Upper lobe of left lung (tissue), 6 donors: ENCODE results near the gene DLX5. TPM values are rescaled to one million over a fixed set of nuclear protein-coding genes. Genes with fewer than 3 reads are reported as not detected.

ENCODE experiments used
- ATAC-seq, 2 donors: fragments of 200-7000 bp; cut with Tn5 transposase; one replicate each; pipeline ENCODE4 v1.9.1; 2022; ENCODE audit warnings: mild to moderate bottlenecking in 2 of 2, moderate library complexity in 2 of 2; ENCODE audit not compliant: low FRiP score in 2 of 2
- DNase-seq, 2 donors: peaks; one replicate each; pipeline ENCODE4 v3.0.0-alpha.2; 2019 to 2020
- H3K27ac ChIP-seq, 4 donors: fragments of 200-600 bp; sonication (generic); one replicate each; pipeline ENCODE4 v1.5.1; 2016 to 2019
- H3K27me3 ChIP-seq, 4 donors: fragments of 200-600 bp; sonication (generic); one replicate each; pipeline ENCODE4 v1.5.1; 2017 to 2019
- H3K36me3 ChIP-seq, 4 donors: fragments of 200-600 bp; sonication (generic); one replicate each; pipeline ENCODE4 v1.5.1; 2016 to 2019
- H3K4me1 ChIP-seq, 4 donors: fragments of 200-600 bp; sonication (generic); one replicate each; pipeline ENCODE4 v1.5.1; 2018 to 2019
- H3K4me3 ChIP-seq, 4 donors: fragments of 200-600 bp; sonication (generic); one replicate each; pipeline ENCODE4 v1.5.1; 2017 to 2019; ENCODE audit warnings: mild to moderate bottlenecking in 2 of 4, moderate library complexity in 1 of 4
- H3K9me3 ChIP-seq, 4 donors: fragments of 200-600 bp; sonication (generic); one replicate each; pipeline ENCODE4 v1.5.1; 2018 to 2019
- EP300 ChIP-seq, 4 donors: sonication (generic); formaldehyde crosslinking; IDR thresholded peaks; one replicate each; pipeline ENCODE4 v1.5.1; 2017; ENCODE audit warnings: antibody characterized with exemption in 4 of 4, control low read depth in 2 of 4
- POLR2A ChIP-seq, 4 donors: fragments of 450-650 bp; IDR thresholded peaks; one replicate each; pipeline ENCODE4 v1.5.1; 2016 to 2017; ENCODE audit warnings: antibody characterized with exemption in 4 of 4, mild to moderate bottlenecking in 2 of 4
- POLR2AphosphoS5 ChIP-seq, 2 donors: sonication (generic); formaldehyde crosslinking; IDR thresholded peaks; one replicate each; pipeline ENCODE4 v1.5.1; 2017; ENCODE audit warnings: antibody characterized with exemption in 2 of 2
- WGBS, 2 donors: methylation state at CpG; one replicate each; pipeline ENCODE4 v1.1.5; 2017 to 2018; 5-methylcytosine and 5-hydroxymethylcytosine counted together
- total RNA-seq, 6 donors: library from RNA; depleted of rRNA in 4 of 6; stranded (reverse); fragments of >200 nt in 4 of 6; gene quantifications; one replicate each; pipeline versions ENCODE4 v1.1.0 to v1.2.1, GENCODE V29; 2016 to 2021
- TF ChIP-seq, protein P1 (sequence below), 6 experiments: fragments of 450-650 bp in 4 of 6; fragments of 200-600 bp in 2 of 6; sonication (generic) in 2 of 6; IDR thresholded peaks; one replicate each; pipeline ENCODE4 v1.5.1; 2016 to 2019; ENCODE audit warnings: antibody characterized with exemption in 6 of 6
- donor health status: DM: no; HTN: no; CAD: no; lungs with moderate emphysema.
- donor health status: DM: no; HTN: yes; CAD: no; lungs with severe emphysema.

The DLX5 gene
- total RNA-seq, 6 donors from 2014 or later: not detected

DNA sequence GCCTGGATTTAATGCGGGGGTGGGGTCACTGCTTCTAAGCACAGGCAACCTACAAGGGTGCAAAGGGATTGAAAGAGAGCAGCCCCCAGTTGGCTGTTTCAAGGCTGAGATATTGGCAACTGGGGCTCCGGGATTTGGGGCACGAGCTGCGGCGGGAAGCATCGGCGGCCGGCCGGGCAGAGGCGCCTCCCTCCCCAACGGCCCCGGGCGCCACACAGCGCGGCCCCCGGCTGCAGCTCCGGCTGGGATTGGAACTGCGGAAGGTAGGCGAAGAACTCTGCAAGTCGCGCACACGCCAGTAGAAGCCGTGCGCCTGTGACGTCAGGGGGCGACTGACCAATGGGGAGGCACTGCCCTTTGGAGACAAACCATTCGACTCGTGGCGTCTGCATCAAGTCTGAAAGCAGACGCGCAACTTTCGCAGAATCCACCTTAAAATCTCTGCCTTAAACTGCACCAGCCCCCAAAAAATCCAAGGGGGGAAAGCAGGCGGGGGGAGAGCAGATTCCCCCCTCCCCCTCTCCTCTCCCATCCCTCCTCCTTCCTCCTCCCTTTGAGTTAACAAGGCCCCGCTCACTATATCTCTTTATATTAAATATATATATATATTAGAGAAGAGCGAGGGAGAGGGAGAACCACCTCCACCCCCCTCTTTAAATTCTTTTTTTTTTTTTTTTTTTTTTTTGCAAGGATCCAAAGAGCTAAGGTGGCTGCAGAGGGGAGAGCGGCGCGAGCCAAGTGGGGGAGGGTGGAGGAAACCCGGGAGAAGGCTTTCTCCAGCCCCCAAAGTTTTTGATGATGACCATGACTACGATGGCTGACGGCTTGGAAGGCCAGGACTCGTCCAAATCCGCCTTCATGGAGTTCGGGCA lies 19.2 kb downstream of the DLX5 start, which contains the start of gene DLX6:
DLX6 (plus strand) TSS at position 371 of the 872 bp plus-strand sequence; CDS start at position 796, 425 bp downstream.
- TF ChIP-seq POLR2A (IDR thresholded peaks at IDR 0.05) (no peak), POLR2AphosphoS5 (IDR thresholded peaks at IDR 0.05) (no peak), EP300 (IDR thresholded peaks at IDR 0.05) (no peak)
- TF ChIP-seq, protein P1, sequence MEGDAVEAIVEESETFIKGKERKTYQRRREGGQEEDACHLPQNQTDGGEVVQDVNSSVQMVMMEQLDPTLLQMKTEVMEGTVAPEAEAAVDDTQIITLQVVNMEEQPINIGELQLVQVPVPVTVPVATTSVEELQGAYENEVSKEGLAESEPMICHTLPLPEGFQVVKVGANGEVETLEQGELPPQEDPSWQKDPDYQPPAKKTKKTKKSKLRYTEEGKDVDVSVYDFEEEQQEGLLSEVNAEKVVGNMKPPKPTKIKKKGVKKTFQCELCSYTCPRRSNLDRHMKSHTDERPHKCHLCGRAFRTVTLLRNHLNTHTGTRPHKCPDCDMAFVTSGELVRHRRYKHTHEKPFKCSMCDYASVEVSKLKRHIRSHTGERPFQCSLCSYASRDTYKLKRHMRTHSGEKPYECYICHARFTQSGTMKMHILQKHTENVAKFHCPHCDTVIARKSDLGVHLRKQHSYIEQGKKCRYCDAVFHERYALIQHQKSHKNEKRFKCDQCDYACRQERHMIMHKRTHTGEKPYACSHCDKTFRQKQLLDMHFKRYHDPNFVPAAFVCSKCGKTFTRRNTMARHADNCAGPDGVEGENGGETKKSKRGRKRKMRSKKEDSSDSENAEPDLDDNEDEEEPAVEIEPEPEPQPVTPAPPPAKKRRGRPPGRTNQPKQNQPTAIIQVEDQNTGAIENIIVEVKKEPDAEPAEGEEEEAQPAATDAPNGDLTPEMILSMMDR (IDR thresholded peaks at IDR 0.05): no peak

DNA sequence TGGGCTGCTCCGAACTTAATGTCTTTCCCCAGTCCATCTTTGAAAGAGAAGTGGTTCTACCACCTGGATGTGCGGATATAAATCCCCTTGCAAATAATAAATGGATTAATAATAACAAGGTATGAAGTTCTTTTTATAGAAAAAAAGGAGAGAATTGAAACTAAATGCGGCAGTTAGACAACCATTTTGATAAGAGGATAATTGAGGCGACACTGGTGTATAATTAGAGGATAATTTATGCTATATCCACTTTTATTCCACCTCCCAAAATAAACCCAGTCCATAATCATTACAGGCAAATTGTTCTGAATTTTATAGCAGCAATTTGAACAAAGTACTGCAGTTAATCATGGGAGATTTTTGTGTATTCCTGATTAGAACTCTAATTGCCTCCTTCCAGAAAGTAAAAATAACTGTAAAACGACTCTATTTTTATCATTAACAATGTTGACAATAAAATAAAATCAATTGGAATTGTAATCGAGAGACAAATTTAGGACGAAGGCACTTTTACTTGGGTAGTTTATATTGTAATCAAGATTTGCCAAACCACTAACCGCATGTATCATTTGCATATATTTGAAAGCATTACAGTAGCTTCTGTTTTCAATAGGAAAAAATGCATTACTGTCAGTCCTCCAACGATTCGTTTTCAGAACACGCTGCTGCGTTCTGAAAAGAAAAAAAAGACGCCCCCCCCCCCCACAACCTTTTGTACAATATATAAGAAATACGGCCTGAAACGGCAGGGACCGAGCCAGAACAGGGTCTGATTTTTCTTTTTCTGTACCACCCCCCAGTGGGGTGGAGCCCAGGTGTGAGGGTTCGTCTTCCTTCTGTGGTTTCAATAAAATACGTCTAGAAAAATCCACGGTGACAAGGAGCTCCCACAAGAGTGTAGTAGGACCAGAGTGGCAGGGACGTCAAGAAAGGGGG lies 20.1 kb downstream of the DLX5 start:
- no peak overlapping the region for H3K27ac ChIP-seq
- no peaks in the 10 kb centered on the region for H3K36me3 ChIP-seq
- H3K4me1 ChIP-seq: peaks cover 16 to 35% (median 22%) of the 10 kb centered on the region in 4 donors
- 7 to 9% methylated on average over 20 of the region's 20 CpGs for WGBS, 2 donors
- H3K27me3 ChIP-seq: peaks cover 0 to 63% (median 45%) of the 10 kb centered on the region in 4 donors
- DNase-seq: no peak
- TF ChIP-seq, protein P1 (IDR thresholded peaks at IDR 0.05): no peak
- no peak for TF ChIP-seq POLR2AphosphoS5 (IDR thresholded peaks at IDR 0.05)
- no peak for TF ChIP-seq EP300 (IDR thresholded peaks at IDR 0.05)
- no peak for TF ChIP-seq POLR2A (IDR thresholded peaks at IDR 0.05)
- ATAC-seq: no peak
- no peaks in the 10 kb centered on the region for H3K9me3 ChIP-seq
- H3K4me3 ChIP-seq: no peak overlapping the region

More for the DNA sequence above, 19.2 kb downstream of the DLX5 start, which contains the start of gene DLX6:
- Histone ChIP-seq H3K36me3 (no peaks in the 10 kb centered on the region), H3K4me1 (peaks cover 16 to 35% (median 22%) of the 10 kb centered on the region in 4 donors), H3K27ac (no peak within 1 kb of the TSS), H3K27me3 (peaks cover 0 to 67% (median 41%) of the 10 kb centered on the region in 4 donors), H3K9me3 (no peaks in the 10 kb centered on the region), H3K4me3 (peak within 1 kb of the TSS in 3 of 4 donors; percentile 19 to 41 (median 40))
- WGBS, 2 donors: 1 to 5% methylated on average over 27 to 38 of the region's 44 CpGs
- peak in 1 of 2 donors; percentile 82 for DNase-seq
- ATAC-seq: peak in 1 of 2 donors; percentile 51

- Histone ChIP-seq H3K36me3 (no peaks in the 10 kb centered on the region), H3K27ac (no peak overlapping the region), H3K27me3 (peaks cover 0 to 71% (median 48%) of the 10 kb centered on the region in 4 donors), H3K4me1 (peaks cover 16 to 38% (median 22%) of the 10 kb centered on the region in 4 donors), H3K9me3 (no peaks in the 10 kb centered on the region), H3K4me3 (no peak overlapping the region)
- TF ChIP-seq, protein P1 (IDR thresholded peaks at IDR 0.05): no peak
- TF ChIP-seq POLR2AphosphoS5 (IDR thresholded peaks at IDR 0.05) (no peak), EP300 (IDR thresholded peaks at IDR 0.05) (no peak), POLR2A (IDR thresholded peaks at IDR 0.05) (no peak)
- DNase-seq (peak in 1 of 2 donors; percentile 60), ATAC-seq (no peak)
- 10% methylated on average over 31 to 36 of the region's 49 CpGs for WGBS, 2 donors
Measured at GRCh38 chr7:97003262-97004246, 21.1 kb downstream of the DLX5 start.
